H1 (cell line): ENCODE data around the gene TFDP1. TPM values are rescaled to one million over a fixed set of nuclear protein-coding genes. Genes with fewer than 3 reads are reported as not detected.

ENCODE experiments used
- CTCF ChIA-PET: fragments of 300-600 bp; sonication (Branson Sonifier 250); formaldehyde crosslinking; loops from one replicate; lab custom pipeline; 2021; ENCODE audit not compliant: partially characterized antibody; lab: Charles Lee
- POLR2A ChIA-PET: fragments of 300-600 bp; sonication (Branson Sonifier 250); formaldehyde crosslinking; loops from one replicate; lab custom pipeline; 2021; ENCODE audit warnings: inconsistent platforms; ENCODE audit not compliant: partially characterized antibody; lab: Charles Lee
- DNase-seq, 2 experiments: peaks; one replicate each; pipeline versions ENCODE4 v3.0.0 to v3.0.0-alpha.2; 2010 to 2022; ENCODE audit warnings: low spot score in 2 of 2, low read depth in 1 of 2, mixed read lengths in 1 of 2
- FAIRE-seq: peaks from 2 replicates; lab custom pipeline; 2011; peaks lifted over from hg19 to GRCh38; lab: Jason Lieb, UNC
- H2AFZ ChIP-seq: 2 replicates; pipeline ENCODE4 v1.8.1; 2012; ENCODE audit warnings: low read length, inconsistent platforms
- H2AK5ac ChIP-seq: 2 replicates; pipeline ENCODE4 v1.6.1; 2013; ENCODE audit warnings: low read depth, low read length
- H2BK120ac ChIP-seq: replicated peaks from 2 replicates; pipeline ENCODE3; 2013; ENCODE audit warnings: low read depth, low read length, inconsistent platforms
- H2BK12ac ChIP-seq: 2 replicates; pipeline ENCODE4 v1.6.1; 2013; ENCODE audit warnings: low read depth, low read length
- H2BK15ac ChIP-seq: 2 replicates; pipeline ENCODE4 v1.6.1; 2013; ENCODE audit warnings: low read length
- H2BK20ac ChIP-seq: 2 replicates; pipeline ENCODE4 v1.6.1; 2013; ENCODE audit warnings: low read length
- H2BK5ac ChIP-seq: 2 replicates; pipeline ENCODE4 v1.6.1; 2013; ENCODE audit warnings: low read depth, low read length
- H3K14ac ChIP-seq: 2 replicates; pipeline ENCODE4 v1.6.1; 2013; ENCODE audit warnings: inconsistent platforms; ENCODE audit not compliant: insufficient read length
- H3K18ac ChIP-seq: 2 replicates; pipeline ENCODE4 v1.6.1; 2013; ENCODE audit warnings: low read length; ENCODE audit errors: extremely low read depth
- H3K23ac ChIP-seq: 2 replicates; pipeline ENCODE4 v1.6.1; 2013; ENCODE audit warnings: inconsistent platforms; ENCODE audit not compliant: insufficient read length
- H3K23me2 ChIP-seq: 2 replicates; pipeline ENCODE4 v1.6.1; 2013; ENCODE audit warnings: low read depth, low read length
- H3K27ac ChIP-seq: 2 replicates; pipeline ENCODE4 v1.6.1; 2011; ENCODE audit warnings: low read depth, low read length, inconsistent platforms
- H3K27me3 ChIP-seq, 4 experiments: replicated peaks in 1 of 4; 1 replicate in 1 of 4; 2 replicates in 3 of 4; pipeline versions ENCODE4 v1.6.1 to v1.8.1; 2011 to 2013; ENCODE audit warnings: low read length in 3 of 4, mild to moderate bottlenecking in 3 of 4, inconsistent platforms in 2 of 4, mixed read lengths in 2 of 4, moderate library complexity in 1 of 4; ENCODE audit not compliant: control insufficient read depth in 3 of 4, insufficient read depth in 3 of 4; ENCODE audit errors: extremely low read depth in 1 of 4
- H3K36me3 ChIP-seq, 4 experiments: 2 replicates each; pipeline versions ENCODE4 v1.6.1 to v1.8.1; 2011 to 2013; ENCODE audit warnings: mild to moderate bottlenecking in 4 of 4, low read length in 3 of 4, moderate library complexity in 2 of 4, control low read depth in 1 of 4, inconsistent platforms in 1 of 4; ENCODE audit not compliant: insufficient read depth in 4 of 4, control insufficient read depth in 2 of 4
- H3K4ac ChIP-seq: replicated peaks from 2 replicates; pipeline ENCODE3; 2013; ENCODE audit warnings: low read length, low read depth, mixed read lengths, inconsistent platforms; ENCODE audit not compliant: insufficient read length
- H3K4me1 ChIP-seq, 4 experiments: replicated peaks in 1 of 4; 1 replicate in 1 of 4; 2 replicates in 3 of 4; pipeline versions ENCODE4 v1.6.1 to v1.8.1; 2011 to 2013; ENCODE audit warnings: low read length in 3 of 4, inconsistent platforms in 2 of 4, mixed read lengths in 1 of 4; ENCODE audit not compliant: insufficient read depth in 4 of 4, control insufficient read depth in 3 of 4
- H3K4me2 ChIP-seq, 2 experiments: 2 replicates each; pipeline versions ENCODE4 v1.6.1 to v1.8.1; 2011 to 2013; ENCODE audit warnings: low read depth in 2 of 2, low read length in 2 of 2, control low read depth in 1 of 2, inconsistent platforms in 1 of 2, mild to moderate bottlenecking in 1 of 2; ENCODE audit not compliant: insufficient read depth in 1 of 2
- H3K4me3 ChIP-seq, 4 experiments: fragments of 200-600, 300-600 bp in 1 of 4; sonication (generic), shearing (Covaris generic), sonication (Bioruptor Twin) in 1 of 4; 2 replicates each; pipeline versions ENCODE4 v1.5.1 to v1.8.1; 2011 to 2016; ENCODE audit warnings: low read length in 4 of 4, low read depth in 3 of 4, control low read depth in 2 of 4, inconsistent platforms in 2 of 4, mild to moderate bottlenecking in 2 of 4, mixed read lengths in 1 of 4, moderate library complexity in 1 of 4; ENCODE audit not compliant: insufficient read depth in 2 of 4; ENCODE audit errors: extremely low read depth in 1 of 4
- H3K56ac ChIP-seq: replicated peaks from 2 replicates; pipeline ENCODE3; 2013; ENCODE audit warnings: low read depth, mild to moderate bottlenecking, mixed read lengths, low read length, inconsistent platforms; ENCODE audit not compliant: insufficient read length
- H3K79me1 ChIP-seq: 2 replicates; pipeline ENCODE4 v1.6.1; 2013; ENCODE audit warnings: low read depth, low read length, control low read depth
- H3K79me2 ChIP-seq, 2 experiments: 2 replicates each; pipeline versions ENCODE4 v1.6.1 to v1.8.1; 2012 to 2013; ENCODE audit warnings: low read length in 2 of 2, mild to moderate bottlenecking in 2 of 2, inconsistent platforms in 1 of 2; ENCODE audit not compliant: insufficient read depth in 2 of 2, control insufficient read depth in 1 of 2
- H3K9ac ChIP-seq, 4 experiments: replicated peaks in 1 of 4; 1 replicate in 1 of 4; 2 replicates in 3 of 4; pipeline versions ENCODE4 v1.6.1 to v1.8.1; 2011 to 2013; ENCODE audit warnings: low read depth in 3 of 4, low read length in 3 of 4, control low read depth in 2 of 4, mild to moderate bottlenecking in 2 of 4, moderate library complexity in 2 of 4, inconsistent platforms in 1 of 4; ENCODE audit errors: extremely low read depth in 1 of 4
- H3K9me3 ChIP-seq, 2 experiments: 2 replicates each; pipeline versions ENCODE4 v1.6.1 to v1.8.1; 2012 to 2013; ENCODE audit warnings: mild to moderate bottlenecking in 2 of 2, moderate library complexity in 2 of 2, control low read depth in 1 of 2, inconsistent platforms in 1 of 2, low read depth in 1 of 2, low read length in 1 of 2, mixed read lengths in 1 of 2; ENCODE audit not compliant: insufficient read depth in 2 of 2
- H4K20me1 ChIP-seq, 2 experiments: replicated peaks in 1 of 2; 2 replicates each; pipeline versions ENCODE3 to v1.8.1; 2011 to 2013; ENCODE audit warnings: inconsistent platforms in 2 of 2, low read length in 2 of 2, mild to moderate bottlenecking in 1 of 2; ENCODE audit not compliant: insufficient read depth in 2 of 2, control insufficient read depth in 1 of 2
- H4K5ac ChIP-seq: 2 replicates; pipeline ENCODE4 v1.6.1; 2013; ENCODE audit warnings: low read length, low read depth, mixed read lengths, inconsistent platforms; ENCODE audit not compliant: insufficient read length
- H4K8ac ChIP-seq: 2 replicates; pipeline ENCODE4 v1.8.0; 2013; ENCODE audit warnings: mild to moderate bottlenecking, moderate library complexity, low read length, inconsistent platforms; ENCODE audit not compliant: insufficient read depth; ENCODE audit errors: extremely low read depth
- H4K91ac ChIP-seq: replicated peaks from 2 replicates; pipeline ENCODE3; 2013; ENCODE audit warnings: low read length, mixed read lengths, inconsistent platforms; ENCODE audit not compliant: insufficient read length
- BACH1 ChIP-seq: IDR thresholded peaks from 2 replicates; pipeline ENCODE4 v1.6.1; 2012; ENCODE audit warnings: low read length, improper control_type of control experiment
- CHD2 ChIP-seq: IDR thresholded peaks from 2 replicates; pipeline ENCODE4 v1.6.1; 2012; ENCODE audit warnings: low read length, improper control_type of control experiment
- EZH2 ChIP-seq: fragments of 200-600 bp; sonication (generic); IDR thresholded peaks from 2 replicates; pipeline ENCODE4 v1.7.1; 2012; ENCODE audit warnings: low read depth, mild to moderate bottlenecking, moderate library complexity, low read length, inconsistent platforms; ENCODE audit not compliant: severe bottlenecking
- FOSL1 ChIP-seq: IDR thresholded peaks from 2 replicates; pipeline ENCODE4 v1.6.1; 2011; ENCODE audit warnings: mild to moderate bottlenecking, low read depth, low read length, moderate library complexity; ENCODE audit not compliant: insufficient read depth
- POLR2AphosphoS5 ChIP-seq: IDR thresholded peaks from 2 replicates; pipeline ENCODE4 v1.6.1; 2011; ENCODE audit warnings: low read depth, low read length
- RBBP5 ChIP-seq: IDR thresholded peaks from 2 replicates; pipeline ENCODE4 v1.7.1; 2012; ENCODE audit warnings: low read depth, mild to moderate bottlenecking, inconsistent platforms, low read length, moderate library complexity, borderline replicate concordance
- RNF2 ChIP-seq: fragments of 200-900, 300-1000 bp; sonication (generic); IDR thresholded peaks from 2 replicates; pipeline ENCODE4 v1.7.1; 2016; ENCODE audit warnings: borderline replicate concordance, low read depth, mild to moderate bottlenecking, antibody characterized with exemption, low read length; ENCODE audit not compliant: poor library complexity, severe bottlenecking; ENCODE audit errors: missing control alignments
- SUZ12 ChIP-seq: fragments of 200-600 bp; sonication (generic); IDR thresholded peaks from 2 replicates; pipeline ENCODE4 v1.6.1; 2012; ENCODE audit warnings: mild to moderate bottlenecking, inconsistent platforms, low read length, moderate library complexity, mixed read lengths
- TAF7 ChIP-seq: optimal IDR thresholded peaks from 2 replicates; pipeline ENCODE3; 2011; ENCODE audit warnings: low read depth, mild to moderate bottlenecking, inconsistent platforms, low read length, moderate library complexity, borderline replicate concordance
- WGBS, 2 experiments: shearing (Covaris generic) in 1 of 2; methylation state at CpG; one replicate each; pipeline versions ENCODE4 v1.1.6 to v1.1.7; 2013 to 2015; ENCODE audit warnings: low lambda C conversion rate in 2 of 2, mixed read lengths in 2 of 2, inconsistent platforms in 1 of 2, low coverage in 1 of 2, missing lambda C conversion rate in 1 of 2; ENCODE audit not compliant: insufficient replicate concordance in 2 of 2, insufficient coverage in 1 of 2, insufficient read length in 1 of 2; ENCODE audit errors: extremely low coverage in 1 of 2, missing lambda C conversion rate in 1 of 2; 5-methylcytosine and 5-hydroxymethylcytosine counted together
- polyA plus RNA-seq, 7 experiments: library from polyadenylated mRNA; depleted of rRNA in 3 of 7; stranded (reverse) in 5 of 7; unstranded in 2 of 7; fragments of >200 nt in 5 of 7; fragments of 200-250 nt in 2 of 7; gene quantifications; 1 replicate in 5 of 7; 2 replicates in 1 of 7; 4 replicates in 1 of 7; pipeline versions ENCODE4 v1.2.1 to v1.2.3, GENCODE V29; 2011 to 2013; ENCODE audit warnings: missing spikeins in 2 of 7, mixed read lengths in 2 of 7
- total RNA-seq: library from RNA; stranded (reverse); fragmentation: NEBNext Ultra II Directional; extraction: Animal tissue kit (Norgen Biotek cat#: 25700); gene quantifications from 2 replicates; pipeline ENCODE4 v1.2.1, GENCODE V29; 2021
- TF ChIP-seq, protein P1 (sequence below): IDR thresholded peaks from 2 replicates; pipeline ENCODE4 v1.6.1; 2012; ENCODE audit warnings: low read length, inconsistent platforms

Gene TFDP1
- total and polyA plus RNA-seq, 2 of the 8 experiments (the other 6 are each of a cell fraction or from before 2014, with no cell fraction given): 43.6 to 81.9 TPM

DNA sequence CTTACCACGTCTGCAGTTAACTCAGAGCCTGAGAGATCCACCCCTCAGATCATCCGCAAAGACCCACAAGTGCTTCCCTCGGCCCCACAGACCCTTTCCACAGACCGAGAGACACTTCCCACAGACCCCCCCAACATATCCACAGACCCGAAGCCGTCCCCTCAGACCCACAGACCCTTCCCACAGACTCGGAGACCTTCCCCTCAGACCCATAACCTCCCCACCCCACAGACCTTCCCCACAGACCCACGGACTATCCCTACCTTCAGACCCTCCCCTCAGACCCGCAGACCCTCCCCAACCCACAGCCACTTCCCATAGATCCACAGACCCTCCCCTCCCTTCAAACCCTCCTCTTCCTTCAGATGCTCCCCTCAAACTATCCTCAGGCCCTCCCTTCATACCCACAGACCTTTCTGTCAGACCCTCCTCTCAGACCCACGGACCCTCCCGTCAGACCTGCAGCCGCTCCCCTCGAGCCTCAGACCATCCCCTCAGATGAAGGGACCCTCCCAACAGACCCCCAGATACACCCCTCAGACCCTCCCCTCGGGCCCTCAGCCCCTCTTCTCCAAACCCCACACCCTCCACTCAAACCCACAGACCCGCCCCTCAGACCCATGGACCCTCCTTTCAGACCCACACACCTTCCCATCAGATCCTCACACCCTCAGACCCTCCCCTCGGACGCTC is 20.1 kb upstream of the TFDP1 start:
- no peaks in the 10 kb centered on the region for H3K79me2 ChIP-seq
- no peak overlapping the region for H4K91ac ChIP-seq
- ChIA-PET CTCF (interaction anchor here (1.2 to 1.3 kb wide), 2 partner anchors 30 to 113 kb away, joined by 3 to 5 read pairs; no protein-coding TSS in a partner anchor), POLR2A (no interaction called here)
- no peaks in the 10 kb centered on the region for H3K79me1 ChIP-seq
- no peak overlapping the region for H2AK5ac ChIP-seq
- H3K4ac ChIP-seq: no peak overlapping the region
- H3K27me3 ChIP-seq: no peaks in the 10 kb centered on the region
- H3K23ac ChIP-seq: no peak overlapping the region
- H4K5ac ChIP-seq: no peak overlapping the region
- no peak overlapping the region for H2AFZ ChIP-seq
- no peak overlapping the region for H2BK12ac ChIP-seq
- H4K20me1 ChIP-seq: no peaks in the 10 kb centered on the region
- no peak overlapping the region for H3K4me3 ChIP-seq
- no peak overlapping the region for H3K9ac ChIP-seq
- H3K9me3 ChIP-seq: no peaks in the 10 kb centered on the region
- TF ChIP-seq SUZ12: no peak
- no peak for TF ChIP-seq CHD2
- no peak for TF ChIP-seq RNF2
- TF ChIP-seq BACH1: no peak
- TF ChIP-seq TAF7: no peak
- TF ChIP-seq POLR2AphosphoS5: no peak
- TF ChIP-seq EZH2: no peak
- TF ChIP-seq, protein P1, sequence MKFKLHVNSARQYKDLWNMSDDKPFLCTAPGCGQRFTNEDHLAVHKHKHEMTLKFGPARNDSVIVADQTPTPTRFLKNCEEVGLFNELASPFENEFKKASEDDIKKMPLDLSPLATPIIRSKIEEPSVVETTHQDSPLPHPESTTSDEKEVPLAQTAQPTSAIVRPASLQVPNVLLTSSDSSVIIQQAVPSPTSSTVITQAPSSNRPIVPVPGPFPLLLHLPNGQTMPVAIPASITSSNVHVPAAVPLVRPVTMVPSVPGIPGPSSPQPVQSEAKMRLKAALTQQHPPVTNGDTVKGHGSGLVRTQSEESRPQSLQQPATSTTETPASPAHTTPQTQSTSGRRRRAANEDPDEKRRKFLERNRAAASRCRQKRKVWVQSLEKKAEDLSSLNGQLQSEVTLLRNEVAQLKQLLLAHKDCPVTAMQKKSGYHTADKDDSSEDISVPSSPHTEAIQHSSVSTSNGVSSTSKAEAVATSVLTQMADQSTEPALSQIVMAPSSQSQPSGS: no peak
- TF ChIP-seq FOSL1: no peak
- TF ChIP-seq RBBP5: no peak
- H3K27ac ChIP-seq: no peak overlapping the region
- no peak overlapping the region for H3K18ac ChIP-seq
- H2BK120ac ChIP-seq: no peak overlapping the region
- H2BK15ac ChIP-seq: no peak overlapping the region
- no peak overlapping the region for H4K8ac ChIP-seq
- no peak overlapping the region for H3K14ac ChIP-seq
- no peaks in the 10 kb centered on the region; the same call in 1 of the 2 replicates for H3K23me2 ChIP-seq
- FAIRE-seq (no peak), DNase-seq (peak in 1 of 2 experiments; percentile 37)
- no peak overlapping the region for H2BK20ac ChIP-seq
- no peak overlapping the region for H3K4me2 ChIP-seq
- H2BK5ac ChIP-seq: no peak overlapping the region
- 77% methylated on average over 12 of the region's 17 CpGs; no CpG with 5 or more reads in 1 of the 2 experiments for WGBS, 2 experiments
- no peaks in the 10 kb centered on the region for H3K36me3 ChIP-seq
- H3K4me1 ChIP-seq: peaks cover 0 to 4% (median 2%) of the 10 kb centered on the region in 4 experiments; a peak in 2 of 7 replicates
- no peak overlapping the region for H3K56ac ChIP-seq
